HEK293T (cell line): Measurements from ENCODE around the gene BCAS1.

Source experiments
- CTCF ChIA-PET: fragments of 350-600 bp; formaldehyde crosslinking; extraction: SDS; loops from one replicate; lab custom pipeline; 2021; ENCODE audit warnings: antibody characterized with exemption, inconsistent platforms; lab: Yijun Ruan, JAX
- POLR2A ChIA-PET: fragments of 350-600 bp; formaldehyde crosslinking; extraction: SDS; loops from one replicate; lab custom pipeline; 2020; ENCODE audit warnings: antibody characterized with exemption, inconsistent platforms; lab: Yijun Ruan, JAX
- DNase-seq: peaks from one replicate; pipeline ENCODE4 v3.0.0; 2012; ENCODE audit warnings: mixed read lengths; ENCODE audit errors: extremely low spot score
- ARNT ChIP-seq: fragments of 450-650 bp; IDR thresholded peaks from 2 replicates; pipeline ENCODE4 v1.6.1; 2017; ENCODE audit warnings: mild to moderate bottlenecking
- BHLHE40 ChIP-seq: fragments of 450-650 bp; IDR thresholded peaks from 2 replicates; pipeline ENCODE4 v1.6.1; 2016; ENCODE audit warnings: mild to moderate bottlenecking, moderate library complexity, borderline replicate concordance
- CTBP1 ChIP-seq: fragments of 450-650 bp; IDR thresholded peaks from 2 replicates; pipeline ENCODE4 v1.6.1; 2016; ENCODE audit warnings: borderline replicate concordance
- ELF4 ChIP-seq: fragments of 450-650 bp; IDR thresholded peaks from 2 replicates; pipeline ENCODE4 v1.6.1; 2017; ENCODE audit warnings: antibody characterized with exemption
- FOXA1 ChIP-seq: fragments of 450-650 bp; IDR thresholded peaks from 2 replicates; pipeline ENCODE4 v1.6.1; 2016; ENCODE audit warnings: mild to moderate bottlenecking
- FOXK2 ChIP-seq: fragments of 450-650 bp; IDR thresholded peaks from 2 replicates; pipeline ENCODE4 v1.6.1; 2016; ENCODE audit warnings: mild to moderate bottlenecking
- FOXM1 ChIP-seq: fragments of 450-650 bp; IDR thresholded peaks from 2 replicates; pipeline ENCODE4 v1.6.1; 2017; ENCODE audit warnings: mild to moderate bottlenecking, borderline replicate concordance
- HDGF ChIP-seq: fragments of 450-650 bp; IDR thresholded peaks from 2 replicates; pipeline ENCODE4 v1.6.1; 2017; ENCODE audit warnings: antibody characterized with exemption, borderline replicate concordance
- L3MBTL2 ChIP-seq: fragments of 450-650 bp; conservative IDR thresholded peaks from 2 replicates; pipeline ENCODE4 v1.6.1; 2016; ENCODE audit warnings: mild to moderate bottlenecking
- LEF1 ChIP-seq: fragments of 450-650 bp; IDR thresholded peaks from 2 replicates; pipeline ENCODE4 v1.6.1; 2017; ENCODE audit warnings: mild to moderate bottlenecking, borderline replicate concordance
- NFRKB ChIP-seq: fragments of 450-650 bp; IDR thresholded peaks from 2 replicates; pipeline ENCODE4 v1.6.1; 2016; ENCODE audit warnings: mild to moderate bottlenecking, moderate library complexity
- PKNOX1 ChIP-seq: fragments of 450-650 bp; IDR thresholded peaks from 2 replicates; pipeline ENCODE4 v1.6.1; 2016
- SP1 ChIP-seq: fragments of 450-650 bp; IDR thresholded peaks from 2 replicates; pipeline ENCODE4 v1.6.1; 2017
- SUZ12 ChIP-seq: fragments of 450-650 bp; IDR thresholded peaks from 2 replicates; pipeline ENCODE4 v1.6.1; 2016; ENCODE audit warnings: mild to moderate bottlenecking
- TARDBP ChIP-seq: fragments of 450-650 bp; IDR thresholded peaks from 2 replicates; pipeline ENCODE4 v1.6.1; 2016
- ZNF384 ChIP-seq: fragments of 450-650 bp; IDR thresholded peaks from 2 replicates; pipeline ENCODE4 v1.6.1; 2016

Gene BCAS1

GRCh38 chr20:54062812-54063280 lies 7.5 kb downstream of the BCAS1 start:
- POLR2A ChIA-PET, result no interaction called here
- DNase-seq, result peak; percentile 56
- peak; percentile 96 for TF ChIP-seq PKNOX1
- TF ChIP-seq ARNT, result no peak
- no peak for TF ChIP-seq SP1
- CTCF ChIA-PET, result interaction anchor here (0.6 to 0.8 kb wide), 2 partner anchors 11 to 99 kb away, joined by 3 read pairs; no protein-coding TSS in a partner anchor

- ChIA-PET CTCF (interaction anchor here (0.8 kb wide), 1 partner anchor 146 kb away, joined by 4 read pairs; no protein-coding TSS in a partner anchor), POLR2A (no interaction called here)
- TF ChIP-seq ARNT (no peak), FOXM1 (no peak), FOXK2 (no peak), SP1 (no peak)
- no peak for DNase-seq
Measured at GRCh38 chr20:54061101-54061881, 9.1 kb downstream of the BCAS1 start.

GRCh38 chr20:54059691-54060364 lies 10.6 kb downstream of the BCAS1 start:
- no peak for DNase-seq
- no peak for TF ChIP-seq ELF4
- TF ChIP-seq FOXK2, result no peak
- TF ChIP-seq FOXA1, result no peak
- ChIA-PET CTCF (no interaction called here), POLR2A (no interaction called here)

GRCh38 chr20:54058420-54059139 lies 11.8 kb downstream of the BCAS1 start:
- CTCF ChIA-PET, result no interaction called here
- no peak for DNase-seq
- TF ChIP-seq FOXK2 (no peak), ARNT (no peak), SUZ12 (no peak), TARDBP (no peak), SP1 (no peak), CTBP1 (no peak), LEF1 (no peak), NFRKB (no peak)
- POLR2A ChIA-PET, result no interaction called here

GRCh38 chr20:54056762-54057639 lies 13.4 kb downstream of the BCAS1 start:
- ChIA-PET CTCF (no interaction called here), POLR2A (no interaction called here)
- no peak for DNase-seq
- TF ChIP-seq FOXM1 (no peak), ELF4 (no peak), ARNT (no peak), L3MBTL2 (no peak), CTBP1 (no peak), NFRKB (no peak), FOXK2 (no peak)

GRCh38 chr20:54054516-54054915 lies 15.9 kb downstream of the BCAS1 start:
- CTCF ChIA-PET, result no interaction called here
- POLR2A ChIA-PET, result no interaction called here
- DNase-seq, result no peak
- TF ChIP-seq FOXA1, result no peak
- no peak for TF ChIP-seq L3MBTL2
- TF ChIP-seq SUZ12, result no peak
- no peak for TF ChIP-seq TARDBP
- no peak for TF ChIP-seq HDGF

GRCh38 chr20:54051068-54051467 lies 19.3 kb downstream of the BCAS1 start:
- ChIA-PET POLR2A (no interaction called here), CTCF (no interaction called here)
- no peak for DNase-seq
- TF ChIP-seq ARNT, result no peak
- TF ChIP-seq ELF4, result no peak
- TF ChIP-seq SUZ12, result no peak
- no peak for TF ChIP-seq FOXK2
- TF ChIP-seq ZNF384, result no peak
- TF ChIP-seq SP1, result no peak
- TF ChIP-seq PKNOX1, result no peak
- TF ChIP-seq BHLHE40, result no peak
- TF ChIP-seq LEF1, result no peak
- TF ChIP-seq NFRKB, result no peak
- TF ChIP-seq TARDBP, result no peak
- no peak for TF ChIP-seq L3MBTL2
